Caco-2 (cell line): ENCODE data around the gene PAX5. TPM values are rescaled to one million over a fixed set of nuclear protein-coding genes. Genes with fewer than 3 reads are reported as not detected.

Experiments used
- BruUV-seq: library from RNA; stranded (reverse); fragments of 400-500 nt; replicated peaks from 2 replicates; lab custom pipeline; 2021; lab: Mats Ljungman, UMichigan
- CTCF ChIA-PET: fragments of 300-600 bp; sonication (Branson Sonifier 250); formaldehyde crosslinking; loops from one replicate; lab custom pipeline; 2022; ENCODE audit warnings: antibody characterized with exemption; lab: Charles Lee
- POLR2A ChIA-PET: fragments of 300-600 bp; sonication (Branson Sonifier 250); formaldehyde crosslinking; loops from one replicate; lab custom pipeline; 2022; ENCODE audit warnings: antibody characterized with exemption; lab: Charles Lee
- DNase-seq, 2 experiments: peaks; one replicate each; pipeline versions ENCODE4 v3.0.0 to v3.0.0-alpha.2; 2020 to 2022
- H3K27me3 ChIP-seq: replicated peaks from 2 replicates; pipeline ENCODE4 v1.6.0; 2011; ENCODE audit warnings: low read length; ENCODE audit not compliant: control insufficient read depth, insufficient read depth
- H3K36me3 ChIP-seq: 2 replicates; pipeline ENCODE4 v1.5.1; 2011; ENCODE audit warnings: low read length; ENCODE audit not compliant: control insufficient read depth, insufficient read depth
- H3K4me1 ChIP-seq: fragments of 250-450 bp; sonication (Bioruptor Pico); 2 replicates; pipeline ENCODE4 v1.5.1; 2020; ENCODE audit warnings: mild to moderate bottlenecking
- H3K4me3 ChIP-seq: 2 replicates; pipeline ENCODE4 v1.5.1; 2011; ENCODE audit warnings: low read depth, mild to moderate bottlenecking, control low read depth, low read length
- H3K9me3 ChIP-seq: fragments of 250-450 bp; sonication (Bioruptor Pico); 2 replicates; pipeline ENCODE4 v1.5.1; 2020; ENCODE audit warnings: mild to moderate bottlenecking, moderate library complexity
- H3K27ac Mint-ChIP-seq: one replicate; pipeline ENCODE4 v1.8.0; 2022; ENCODE audit warnings: mixed read lengths; ENCODE audit not compliant: unreplicated experiment
- H3K27me3 Mint-ChIP-seq: one replicate; pipeline ENCODE4 v1.8.0; 2022; ENCODE audit warnings: mixed read lengths; ENCODE audit not compliant: insufficient read depth, unreplicated experiment
- H3K36me3 Mint-ChIP-seq: one replicate; pipeline ENCODE4 v1.8.0; 2022; ENCODE audit warnings: mild to moderate bottlenecking, mixed read lengths; ENCODE audit not compliant: insufficient read depth, unreplicated experiment
- H3K4me1 Mint-ChIP-seq: one replicate; pipeline ENCODE4 v1.8.0; 2022; ENCODE audit warnings: low read depth, mixed read lengths; ENCODE audit not compliant: unreplicated experiment
- H3K4me3 Mint-ChIP-seq: one replicate; pipeline ENCODE4 v1.8.0; 2022; ENCODE audit warnings: mild to moderate bottlenecking, moderate library complexity, mixed read lengths; ENCODE audit not compliant: unreplicated experiment
- H3K9me3 Mint-ChIP-seq: one replicate; pipeline ENCODE4 v1.8.0; 2022; ENCODE audit warnings: mixed read lengths; ENCODE audit not compliant: unreplicated experiment
- CTCF ChIP-seq, 2 experiments: fragments of 200-600 bp in 1 of 2; IDR thresholded peaks; 1 replicate in 1 of 2; 2 replicates in 1 of 2; pipeline versions ENCODE4 v1.5.1 to v1.8.0; 2011 to 2022; ENCODE audit warnings: antibody characterized with exemption in 1 of 2, control low read depth in 1 of 2, inconsistent platforms in 1 of 2, low read depth in 1 of 2, low read length in 1 of 2, mild to moderate bottlenecking in 1 of 2, moderate library complexity in 1 of 2; ENCODE audit not compliant: insufficient read depth in 1 of 2, severe bottlenecking in 1 of 2, unreplicated experiment in 1 of 2
- intact Hi-C: fragments of 100-400 bp; cut with micrococcal nuclease; formaldehyde crosslinking; loops from one replicate; pipeline ENCODE4 v1.10.0; 2022; ENCODE audit not compliant: unreplicated experiment
- total RNA-seq: library from RNA; stranded (reverse); gene quantifications from 2 replicates; pipeline ENCODE4 v1.2.3, GENCODE V29; 2022

The PAX5 gene
- total RNA-seq, 1 experiment from 2014 or later, result not detected

- no peak overlapping the region for H3K4me3 ChIP-seq
- no peaks in the 10 kb centered on the region for H3K36me3 Mint-ChIP-seq
- peaks cover 13% of the 10 kb centered on the region for H3K4me1 Mint-ChIP-seq
- no peaks in the 10 kb centered on the region for H3K27me3 ChIP-seq
- no peaks in the 10 kb centered on the region for H3K9me3 Mint-ChIP-seq
- H3K27me3 Mint-ChIP-seq, result no peaks in the 10 kb centered on the region
- DNase-seq, result no peak
- no peaks in the 10 kb centered on the region for H3K9me3 ChIP-seq
- H3K27ac Mint-ChIP-seq, result no peak overlapping the region
- H3K36me3 ChIP-seq, result no peaks in the 10 kb centered on the region
- H3K4me3 Mint-ChIP-seq, result no peak overlapping the region
- peaks cover 40% of the 10 kb centered on the region for H3K4me1 ChIP-seq
- no TSS peak for BruUV-seq
- CTCF ChIA-PET, result no interaction called here
- no peak for TF ChIP-seq CTCF (IDR thresholded peaks at IDR 0.05; ENCODE audit: insufficient read depth in 1 of 2, low read depth in 1 of 2, low read length in 1 of 2, severe bottlenecking in 1 of 2, unreplicated experiment in 1 of 2)
- POLR2A ChIA-PET, result no interaction called here
- intact Hi-C loops, result no loop called here
Measured at GRCh38 chr9:36839131-36839885, 194.8 kb downstream of the PAX5 start.

GRCh38 chr9:36837431-36838405 lies 196.3 kb downstream of the PAX5 start:
- Mint-ChIP-seq H3K4me3 (no peak overlapping the region), H3K9me3 (no peaks in the 10 kb centered on the region), H3K4me1 (peaks cover 13% of the 10 kb centered on the region)

More at GRCh38 chr9:36837431-36838405, 196.3 kb downstream of the PAX5 start:
- Histone ChIP-seq H3K36me3 (no peaks in the 10 kb centered on the region), H3K4me3 (no peak overlapping the region), H3K4me1 (peaks cover 40% of the 10 kb centered on the region), H3K9me3 (no peaks in the 10 kb centered on the region), H3K27me3 (no peaks in the 10 kb centered on the region)
- ChIA-PET POLR2A (no interaction called here), CTCF (no interaction called here)
- no peak for TF ChIP-seq CTCF (IDR thresholded peaks at IDR 0.05; ENCODE audit: insufficient read depth in 1 of 2, low read depth in 1 of 2, low read length in 1 of 2, severe bottlenecking in 1 of 2, unreplicated experiment in 1 of 2)
- H3K27me3 Mint-ChIP-seq, result no peaks in the 10 kb centered on the region
- no peak overlapping the region for H3K27ac Mint-ChIP-seq
- H3K36me3 Mint-ChIP-seq, result no peaks in the 10 kb centered on the region
- no TSS peak for BruUV-seq
- no peak for DNase-seq
- intact Hi-C loops, result no loop called here
